UCSD-AML1 (cell line): ENCODE results near the gene TOR1AIP1.
"Not testable (repeated sequence)": the region's sequence is repeated elsewhere in the genome, so short reads cannot be mapped to it uniquely, and the experiment has no call there.

Source experiments
- DNase-seq: peaks from one replicate; lab custom pipeline; 2025; ENCODE audit not compliant: unreplicated experiment; lab: John Stamatoyannopoulos, UW

TOR1AIP1 gene

GRCh38 chr1:179937668-179938254, 55.7 kb downstream of the TOR1AIP1 start:
- DNase-seq = no peak

- no peak for DNase-seq
These were observed 56.7 kb downstream of the TOR1AIP1 start for GRCh38 chr1:179938752-179939151.

GRCh38 chr1:179939941-179940340, 57.9 kb downstream of the TOR1AIP1 start:
- DNase-seq = no peak

GRCh38 chr1:179941454-179941853, 59.4 kb downstream of the TOR1AIP1 start:
- no peak for DNase-seq

GRCh38 chr1:179950651-179951050, 68.6 kb downstream of the TOR1AIP1 start:
- DNase-seq = no peak

GRCh38 chr1:179951383-179952144, 69.5 kb downstream of the TOR1AIP1 start:
- DNase-seq = no peak

- DNase-seq = no peak
These were observed 70.1 kb downstream of the TOR1AIP1 start for GRCh38 chr1:179952186-179952585.

GRCh38 chr1:179953974-179954492, 71.9 kb downstream of the TOR1AIP1 start:
- peak; percentile 51 for DNase-seq

GRCh38 chr1:179954493-179955286, 72.6 kb downstream of the TOR1AIP1 start, which contains the start of gene CEP350:
Gene CEP350 (plus strand): TSS chr1:179954810. CDS start chr1:179986182, 31,372 bp downstream.
- DNase-seq = peak; percentile 97

- no peak for DNase-seq
These were observed 73.2 kb downstream of the TOR1AIP1 start for GRCh38 chr1:179955287-179955680.

- no peak for DNase-seq
These were observed 73.6 kb downstream of the TOR1AIP1 start for GRCh38 chr1:179955731-179956130.

- no peak for DNase-seq
These were observed 76.3 kb downstream of the TOR1AIP1 start for GRCh38 chr1:179958359-179958758.

- DNase-seq = not testable (repeated sequence)
These were observed 80.1 kb downstream of the TOR1AIP1 start for GRCh38 chr1:179962168-179962567.

- no peak for DNase-seq
These were observed 84.5 kb downstream of the TOR1AIP1 start for GRCh38 chr1:179966551-179966950.

GRCh38 chr1:179968284-179968993, 86.4 kb downstream of the TOR1AIP1 start:
- no peak for DNase-seq

GRCh38 chr1:179968994-179969919, 87.2 kb downstream of the TOR1AIP1 start:
- DNase-seq = peak; percentile 24
